Body of pancreas (tissue), 4 donors: ENCODE measurements around the gene DBR1. TPM values are rescaled to one million over a fixed set of nuclear protein-coding genes. Genes with fewer than 3 reads are reported as not detected.
A peak's percentile ranks its signal among the peaks of the same experiment; 100 is the strongest.

Source experiments
- ATAC-seq: fragments of 150-250 bp; one replicate; pipeline ENCODE4 v1.9.1; 2016
- DNase-seq, 4 donors: peaks; one replicate each; pipeline ENCODE4 v3.0.0-alpha.2; 2019
- H3K27ac ChIP-seq, 4 donors: fragments of 200-600 bp; sonication (generic); 1 replicate in 3 of 4; 2 replicates in 1 of 4; pipeline versions ENCODE4 v1.5.1 to v1.6.1; 2016 to 2019; ENCODE audit warnings: mild to moderate bottlenecking in 1 of 4, mixed read lengths in 1 of 4, moderate library complexity in 1 of 4
- H3K27me3 ChIP-seq, 2 donors: fragments of 200-600 bp; sonication (generic); one replicate each; pipeline ENCODE4 v1.6.0; 2016; ENCODE audit warnings: mild to moderate bottlenecking in 1 of 2
- H3K36me3 ChIP-seq, 2 donors: fragments of 200-600 bp; sonication (generic); replicated peaks in 1 of 2; 2 replicates each; pipeline ENCODE4 v1.5.1; 2016; ENCODE audit warnings: low read depth in 2 of 2; ENCODE audit not compliant: insufficient read depth in 1 of 2
- H3K4me1 ChIP-seq: fragments of 200-600 bp; sonication (generic); one replicate; pipeline ENCODE4 v1.6.0; 2016
- H3K4me3 ChIP-seq, 2 donors: fragments of 200-600 bp; sonication (generic); 1 replicate in 1 of 2; 2 replicates in 1 of 2; pipeline ENCODE4 v1.5.1; 2016 to 2019
- H3K9me3 ChIP-seq, 3 donors: fragments of 200-600 bp; sonication (generic); 1 replicate in 2 of 3; 2 replicates in 1 of 3; pipeline ENCODE4 v1.5.1; 2016
- CTCF ChIP-seq, 7 experiments: fragments of 450-650 bp in 4 of 7; fragments of 200-600 bp in 3 of 7; sonication (generic) in 3 of 7; IDR thresholded peaks; one replicate each; pipeline ENCODE4 v1.5.1; 2016 to 2019; ENCODE audit warnings: antibody characterized with exemption in 7 of 7
- POLR2A ChIP-seq, 3 donors: fragments of 450-650 bp; IDR thresholded peaks; one replicate each; pipeline ENCODE4 v1.6.1; 2016; ENCODE audit warnings: antibody characterized with exemption in 3 of 3, mild to moderate bottlenecking in 2 of 3
- WGBS, 2 donors: methylation state at CpG; one replicate each; pipeline ENCODE4 v1.1.5; 2017; 5-methylcytosine and 5-hydroxymethylcytosine counted together
- intact Hi-C: fragments of 100-400 bp; cut with DNase I; formaldehyde crosslinking; loops from one replicate; pipeline ENCODE4 v1.15.1; 2023
- total RNA-seq, 2 donors: library from RNA; depleted of rRNA; stranded (reverse); fragments of >200 nt; gene quantifications; one replicate each; pipeline ENCODE4 v1.1.0, GENCODE V29; 2016

The DBR1 gene
- total RNA-seq, 2 donors from 2014 or later: 4.3 to 11.7 TPM

- intact Hi-C loops: loop anchor here (2.0 kb wide), 1 partner anchor 48 kb away; no protein-coding TSS in a partner anchor
- WGBS, 2 donors: 10 to 22% methylated on average over 6 to 8 of the region's 8 CpGs
- Histone ChIP-seq H3K27ac (peak overlapping the region in 2 of 4 donors; percentile 12 to 35), H3K9me3 (no peaks in the 10 kb centered on the region), H3K4me3 (no peak overlapping the region), H3K27me3 (no peaks in the 10 kb centered on the region), H3K4me1 (peaks cover 10% of the 10 kb centered on the region), H3K36me3 (no peaks in the 10 kb centered on the region)
- ATAC-seq (peak; percentile 65), DNase-seq (peak; percentile 81 to 88 (median 82))
- no peak for TF ChIP-seq POLR2A (IDR thresholded peaks at IDR 0.05)
- TF ChIP-seq CTCF (IDR thresholded peaks at IDR 0.05): peak; percentile 63 to 84 (median 78)
These were observed 55.9 kb downstream of the DBR1 start for GRCh38 chr3:138118612-138119422.

- H3K4me3 ChIP-seq: peak within 1 kb of the TSS; percentile 4 to 65
- whole genome bisulfite sequencing, 2 donors: 2 to 3% methylated on average over 18 to 86 of the region's 86 CpGs
- no peaks in the 10 kb centered on the region for H3K27me3 ChIP-seq
- peak; percentile 66 to 80 (median 69) for DNase-seq
- H3K4me1 ChIP-seq: peaks cover 17% of the 10 kb centered on the region
- peak within 1 kb of the TSS; percentile 70 to 93 (median 86) for H3K27ac ChIP-seq
- no peaks in the 10 kb centered on the region for H3K9me3 ChIP-seq
- peak; percentile 26 to 74 (median 66) for TF ChIP-seq CTCF (IDR thresholded peaks at IDR 0.05)
- peak; percentile 76 to 91 (median 78) for TF ChIP-seq POLR2A (IDR thresholded peaks at IDR 0.05)
- no peaks in the 10 kb centered on the region for H3K36me3 ChIP-seq
- intact Hi-C loops: no loop called here
- ATAC-seq: peak; percentile 83
These were observed 59.4 kb downstream of the DBR1 start, which contains the start of gene DZIP1L for GRCh38 chr3:138114988-138115971. Gene DZIP1L, minus strand, starts transcription at chr3:138115608. Its CDS starts 11,637 bp downstream, at chr3:138103971.

GRCh38 chr3:138114431-138114918, 60.2 kb downstream of the DBR1 start:
- 34 to 40% methylated on average over 9 of the region's 9 CpGs for WGBS, 2 donors
- DNase-seq (no peak), ATAC-seq (no peak)
- intact Hi-C loops: no loop called here
- TF ChIP-seq CTCF (IDR thresholded peaks at IDR 0.05) (no peak), POLR2A (IDR thresholded peaks at IDR 0.05) (no peak)
- Histone ChIP-seq H3K27ac (peak overlapping the region; percentile 70 to 93 (median 86)), H3K9me3 (no peaks in the 10 kb centered on the region), H3K4me3 (no peak overlapping the region), H3K4me1 (peaks cover 17% of the 10 kb centered on the region), H3K36me3 (no peaks in the 10 kb centered on the region), H3K27me3 (no peaks in the 10 kb centered on the region)

- TF ChIP-seq POLR2A (IDR thresholded peaks at IDR 0.05) (no peak), CTCF (IDR thresholded peaks at IDR 0.05) (peak in 1 of 7 experiments; percentile 9)
- DNase-seq: peak; percentile 27 to 57 (median 50)
These were observed 61.4 kb downstream of the DBR1 start for GRCh38 chr3:138113326-138113725.

More at GRCh38 chr3:138113326-138113725, 61.4 kb downstream of the DBR1 start:
- H3K27me3 ChIP-seq: no peaks in the 10 kb centered on the region
- intact Hi-C loops: no loop called here
- ATAC-seq: peak; percentile 18
- no peaks in the 10 kb centered on the region for H3K36me3 ChIP-seq
- no peaks in the 10 kb centered on the region for H3K9me3 ChIP-seq
- WGBS, 2 donors: 29 to 55% methylated on average over 1 of the region's 1 CpG
- peak overlapping the region in 3 of 4 donors; percentile 70 to 93 (median 84) for H3K27ac ChIP-seq
- peaks cover 12% of the 10 kb centered on the region for H3K4me1 ChIP-seq
- no peak overlapping the region for H3K4me3 ChIP-seq
